ENCODE measurements around the gene HS6ST3. TPM values are rescaled to one million over a fixed set of nuclear protein-coding genes. Genes with fewer than 3 reads are reported as not detected.

Gene HS6ST3
- total and polyA plus RNA-seq, 2 experiments from 2014 or later = 2.2 to 2.7 TPM

GRCh38 chr13:96651598-96651997, 561.7 kb downstream of the HS6ST3 start:
- H4K20me1 ChIP-seq (ENCODE audit: insufficient read depth, poor library complexity, severe bottlenecking) = no peaks in the 10 kb centered on the region
- no peaks in the 10 kb centered on the region for H3K36me3 ChIP-seq (replicated peaks; ENCODE audit: insufficient read depth, low read depth)
- no peaks in the 10 kb centered on the region for H3K79me2 ChIP-seq
- H3K4me2 ChIP-seq = no peak overlapping the region
- no peak overlapping the region for H3K27ac ChIP-seq
- H3K4me3 ChIP-seq = no peak overlapping the region
- H3K27me3 ChIP-seq = no peaks in the 10 kb centered on the region
- TF ChIP-seq EZH2phosphoT487 (IDR thresholded peaks at IDR 0.05; ENCODE audit: low read depth, severe bottlenecking, unreplicated experiment) (no peak), CTCF (IDR thresholded peaks at IDR 0.05; ENCODE audit: poor library complexity) (no peak), EZH2 (IDR thresholded peaks at IDR 0.05; ENCODE audit: borderline replicate concordance) (no peak)
- H3K9me3 ChIP-seq (ENCODE audit: low read depth) = no peaks in the 10 kb centered on the region
- H2AFZ ChIP-seq = no peak overlapping the region
- no peaks in the 10 kb centered on the region for H3K4me1 ChIP-seq (ENCODE audit: insufficient read depth)
- H3K9me2 ChIP-seq (replicated peaks; ENCODE audit: insufficient read depth) = no peaks in the 10 kb centered on the region
- 0% methylated on average over 1 of the region's 1 CpG for whole genome bisulfite sequencing (ENCODE audit: low lambda C conversion rate, missing lambda C conversion rate)
- DNase-seq (ENCODE audit: low spot score) = no peak

GRCh38 chr13:96652506-96652905, 562.6 kb downstream of the HS6ST3 start:
- Histone ChIP-seq H4K20me1 (ENCODE audit: insufficient read depth, poor library complexity, severe bottlenecking) (no peaks in the 10 kb centered on the region), H3K36me3 (replicated peaks; ENCODE audit: insufficient read depth, low read depth) (no peaks in the 10 kb centered on the region), H3K4me2 (no peak overlapping the region), H3K9me3 (ENCODE audit: low read depth) (no peaks in the 10 kb centered on the region), H3K4me3 (no peak overlapping the region), H2AFZ (no peak overlapping the region), H3K9me2 (replicated peaks; ENCODE audit: insufficient read depth) (no peaks in the 10 kb centered on the region), H3K27ac (no peak overlapping the region), H3K79me2 (no peaks in the 10 kb centered on the region), H3K27me3 (no peaks in the 10 kb centered on the region), H3K4me1 (ENCODE audit: insufficient read depth) (no peaks in the 10 kb centered on the region)
- DNase-seq (ENCODE audit: low spot score) = no peak
- TF ChIP-seq EZH2 (IDR thresholded peaks at IDR 0.05; ENCODE audit: borderline replicate concordance) (no peak), CTCF (IDR thresholded peaks at IDR 0.05; ENCODE audit: poor library complexity) (no peak), EZH2phosphoT487 (IDR thresholded peaks at IDR 0.05; ENCODE audit: low read depth, severe bottlenecking, unreplicated experiment) (no peak)

- no peak for TF ChIP-seq CTCF (IDR thresholded peaks at IDR 0.05; ENCODE audit: poor library complexity)
- TF ChIP-seq EZH2 (IDR thresholded peaks at IDR 0.05; ENCODE audit: borderline replicate concordance) = no peak
- no peak for TF ChIP-seq EZH2phosphoT487 (IDR thresholded peaks at IDR 0.05; ENCODE audit: low read depth, severe bottlenecking, unreplicated experiment)
- Histone ChIP-seq H3K36me3 (replicated peaks; ENCODE audit: insufficient read depth, low read depth) (no peaks in the 10 kb centered on the region), H2AFZ (no peak overlapping the region), H3K4me2 (no peak overlapping the region), H3K4me1 (ENCODE audit: insufficient read depth) (no peaks in the 10 kb centered on the region), H3K9me3 (ENCODE audit: low read depth) (no peaks in the 10 kb centered on the region), H3K79me2 (no peaks in the 10 kb centered on the region), H3K4me3 (no peak overlapping the region), H3K27ac (no peak overlapping the region), H3K9me2 (replicated peaks; ENCODE audit: insufficient read depth) (no peaks in the 10 kb centered on the region), H4K20me1 (ENCODE audit: insufficient read depth, poor library complexity, severe bottlenecking) (no peaks in the 10 kb centered on the region), H3K27me3 (no peaks in the 10 kb centered on the region)
- 94% methylated on average over 2 of the region's 2 CpGs for WGBS (ENCODE audit: low lambda C conversion rate, missing lambda C conversion rate)
- no peak for DNase-seq (ENCODE audit: low spot score)
These were observed 571.7 kb downstream of the HS6ST3 start for GRCh38 chr13:96661612-96662011.

GRCh38 chr13:96662036-96662435, 572.1 kb downstream of the HS6ST3 start:
- no peaks in the 10 kb centered on the region for H3K27me3 ChIP-seq
- no peaks in the 10 kb centered on the region for H3K4me1 ChIP-seq (ENCODE audit: insufficient read depth)
- H2AFZ ChIP-seq = no peak overlapping the region
- no peaks in the 10 kb centered on the region for H3K9me2 ChIP-seq (replicated peaks; ENCODE audit: insufficient read depth)
- DNase-seq (ENCODE audit: low spot score) = no peak
- H3K36me3 ChIP-seq (replicated peaks; ENCODE audit: insufficient read depth, low read depth) = no peaks in the 10 kb centered on the region
- no peaks in the 10 kb centered on the region for H3K79me2 ChIP-seq
- no peak overlapping the region for H3K27ac ChIP-seq
- H3K4me2 ChIP-seq = no peak overlapping the region
- H3K4me3 ChIP-seq = no peak overlapping the region
- 83% methylated on average over 3 of the region's 3 CpGs for WGBS (ENCODE audit: low lambda C conversion rate, missing lambda C conversion rate)
- TF ChIP-seq EZH2 (IDR thresholded peaks at IDR 0.05; ENCODE audit: borderline replicate concordance) = no peak
- no peak for TF ChIP-seq EZH2phosphoT487 (IDR thresholded peaks at IDR 0.05; ENCODE audit: low read depth, severe bottlenecking, unreplicated experiment)
- TF ChIP-seq CTCF (IDR thresholded peaks at IDR 0.05; ENCODE audit: poor library complexity) = no peak
- no peaks in the 10 kb centered on the region for H3K9me3 ChIP-seq (ENCODE audit: low read depth)
- H4K20me1 ChIP-seq (ENCODE audit: insufficient read depth, poor library complexity, severe bottlenecking) = no peaks in the 10 kb centered on the region

Measured in hepatocyte (in vitro differentiated cells).